Neutrophil (primary cell): ENCODE results near the gene NR6A1.

Experiments used
- H3K27ac ChIP-seq: fragments of 200-600 bp; sonication (generic); 2 replicates; pipeline ENCODE4 v1.5.1; 2016; ENCODE audit warnings: mild to moderate bottlenecking, moderate library complexity
- H3K27me3 ChIP-seq: fragments of 200-600 bp; sonication (generic); 2 replicates; pipeline ENCODE4 v1.6.0; 2016; ENCODE audit warnings: mild to moderate bottlenecking
- H3K36me3 ChIP-seq: fragments of 200-600 bp; sonication (generic); 2 replicates; pipeline ENCODE4 v1.5.1; 2017
- H3K4me1 ChIP-seq, 2 experiments: fragments of 200-600 bp in 1 of 2; sonication (generic) in 1 of 2; 1 replicate in 1 of 2; 2 replicates in 1 of 2; pipeline versions ENCODE4 v1.5.1 to v1.6.1; 2013 to 2016; ENCODE audit warnings: low read depth in 1 of 2, low read length in 1 of 2, mild to moderate bottlenecking in 1 of 2, moderate library complexity in 1 of 2; ENCODE audit not compliant: control insufficient read depth in 1 of 2, insufficient read depth in 1 of 2
- H3K4me3 ChIP-seq, 2 experiments: fragments of 200-600 bp in 1 of 2; sonication (generic) in 1 of 2; 1 replicate in 1 of 2; 2 replicates in 1 of 2; pipeline ENCODE4 v1.5.1; 2013 to 2016; ENCODE audit warnings: low read depth in 1 of 2, low read length in 1 of 2, mild to moderate bottlenecking in 1 of 2, moderate library complexity in 1 of 2
- H3K9me3 ChIP-seq: fragments of 200-600 bp; sonication (generic); 2 replicates; pipeline ENCODE4 v1.5.1; 2016
- CTCF ChIP-seq: fragments of 200-600 bp; sonication (generic); IDR thresholded peaks from 2 replicates; pipeline ENCODE4 v1.5.1; 2016; ENCODE audit warnings: antibody characterized with exemption

NR6A1 gene

DNA sequence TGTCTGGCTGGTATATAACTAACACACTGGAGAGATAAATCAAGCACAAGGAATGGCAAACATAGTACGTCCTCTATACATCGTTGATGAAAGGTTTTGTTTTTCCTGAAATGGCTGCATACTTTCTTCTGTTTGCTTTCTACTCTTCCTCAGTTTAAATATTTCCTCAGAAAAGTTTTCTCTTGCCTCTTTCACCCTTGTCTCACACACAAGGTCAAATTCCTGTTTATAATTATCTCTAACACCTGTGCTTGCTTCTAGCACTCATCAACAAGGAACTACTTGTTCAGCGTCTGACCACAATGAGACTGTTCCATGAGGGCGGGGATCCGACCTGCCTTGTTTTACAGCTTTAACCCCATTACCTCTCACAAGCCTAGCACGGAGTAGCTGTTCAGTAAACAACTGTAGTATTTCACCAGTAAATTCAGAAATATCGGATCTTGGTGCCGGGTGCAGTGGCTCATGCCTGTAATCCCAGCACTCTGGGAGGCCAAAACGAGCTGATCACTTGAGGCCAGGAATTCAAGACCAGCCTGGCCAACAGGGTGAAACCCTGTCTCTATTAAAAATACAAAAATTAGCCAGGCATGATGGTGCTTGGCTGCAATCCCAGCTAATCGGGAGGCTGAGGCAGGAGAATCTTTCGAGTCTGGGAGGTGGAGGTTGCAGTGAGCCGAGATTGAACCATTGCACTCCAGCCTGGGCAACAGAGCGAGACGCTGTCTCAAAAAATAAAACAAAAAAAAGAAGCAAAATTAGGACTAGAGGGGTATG is 37.0 kb downstream of the NR6A1 start:
- no peak for TF ChIP-seq CTCF
- Histone ChIP-seq H3K27ac (no peak overlapping the region), H3K27me3 (no peaks in the 10 kb centered on the region), H3K4me1 (no peaks in the 10 kb centered on the region), H3K4me3 (no peak overlapping the region), H3K36me3 (peaks cover 23% of the 10 kb centered on the region), H3K9me3 (no peaks in the 10 kb centered on the region)

- H3K27me3 ChIP-seq = no peaks in the 10 kb centered on the region
- no peak overlapping the region for H3K4me3 ChIP-seq
- H3K27ac ChIP-seq = no peak overlapping the region
- no peak for TF ChIP-seq CTCF
- no peaks in the 10 kb centered on the region for H3K4me1 ChIP-seq
- no peaks in the 10 kb centered on the region for H3K9me3 ChIP-seq
- peaks cover 29% of the 10 kb centered on the region for H3K36me3 ChIP-seq
Observed at GRCh38 chr9:124730772-124731171, 40.3 kb downstream of the NR6A1 start.

GRCh38 chr9:124726886-124727285 is 44.2 kb downstream of the NR6A1 start:
- Histone ChIP-seq H3K27ac (no peak overlapping the region), H3K9me3 (no peaks in the 10 kb centered on the region), H3K36me3 (peaks cover 21% of the 10 kb centered on the region), H3K4me1 (no peaks in the 10 kb centered on the region), H3K4me3 (no peak overlapping the region), H3K27me3 (no peaks in the 10 kb centered on the region)
- TF ChIP-seq CTCF = no peak

- Histone ChIP-seq H3K4me3 (no peak overlapping the region), H3K27ac (no peak overlapping the region), H3K9me3 (no peaks in the 10 kb centered on the region), H3K4me1 (no peaks in the 10 kb centered on the region), H3K27me3 (no peaks in the 10 kb centered on the region), H3K36me3 (peaks cover 8% of the 10 kb centered on the region)
- no peak for TF ChIP-seq CTCF
Observed at GRCh38 chr9:124725068-124725452, 46.1 kb downstream of the NR6A1 start.

DNA sequence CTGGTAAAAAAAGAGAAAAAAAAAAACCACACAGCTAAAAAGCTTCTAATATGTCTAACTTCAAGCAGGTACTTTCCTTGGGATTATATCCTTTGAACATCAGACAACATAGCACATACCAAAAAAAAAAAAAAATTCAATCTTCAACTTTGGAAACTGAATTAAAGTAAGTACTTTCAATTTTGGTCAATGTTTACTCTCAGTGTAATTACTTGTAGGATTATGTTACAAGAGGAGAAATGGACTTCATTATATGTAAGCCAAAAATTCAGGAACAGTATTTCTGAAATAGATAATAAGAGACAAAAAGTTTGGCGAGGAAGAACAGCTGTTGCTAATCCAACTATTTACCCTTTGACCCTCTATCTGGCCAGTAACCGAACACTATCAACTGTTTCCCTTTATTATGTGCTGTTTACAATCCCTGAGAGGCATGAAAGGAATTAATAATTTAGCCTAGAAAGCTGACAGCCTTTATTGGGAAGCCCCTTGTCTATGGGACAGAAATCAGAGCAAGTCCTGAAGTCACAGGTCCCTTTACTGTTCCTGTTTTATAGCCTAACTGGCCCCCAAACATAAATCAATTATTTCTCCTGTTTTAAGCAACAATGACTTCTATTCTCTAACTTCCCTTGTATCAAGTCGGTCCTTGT is 46.6 kb downstream of the NR6A1 start:
- no peak overlapping the region for H3K27ac ChIP-seq
- H3K4me3 ChIP-seq = no peak overlapping the region
- peaks cover 6% of the 10 kb centered on the region for H3K36me3 ChIP-seq
- H3K9me3 ChIP-seq = no peaks in the 10 kb centered on the region
- no peaks in the 10 kb centered on the region for H3K27me3 ChIP-seq
- no peaks in the 10 kb centered on the region for H3K4me1 ChIP-seq
- TF ChIP-seq CTCF = no peak
